Measurements from ENCODE around the gene ALPG. TPM values are rescaled to one million over a fixed set of nuclear protein-coding genes. Genes with fewer than 3 reads are reported as not detected.
"Not testable (repeated sequence)": the region's sequence is repeated elsewhere in the genome, so short reads cannot be mapped to it uniquely, and the experiment has no call there.

Gene ALPG
- under 1 TPM in 2 of 10 donors, not detected in 8; 0.17 to 0.30 TPM for polyA plus RNA-seq (ENCODE audit: insufficient read length in 10 of 10)
- long read RNA-seq, donor 1: 0 reads
- long read RNA-seq, donor 2: 0 reads
- long read RNA-seq, donor 3: 0 reads
- long read RNA-seq, donor 4: 0 reads
- long read RNA-seq, donor 5: 0 reads
- long read RNA-seq, donor 6: 0 reads
- long read RNA-seq, donor 7: 0 reads
- long read RNA-seq, donor 8: 0 reads
- long read RNA-seq, donor 9: 0 reads

DNA sequence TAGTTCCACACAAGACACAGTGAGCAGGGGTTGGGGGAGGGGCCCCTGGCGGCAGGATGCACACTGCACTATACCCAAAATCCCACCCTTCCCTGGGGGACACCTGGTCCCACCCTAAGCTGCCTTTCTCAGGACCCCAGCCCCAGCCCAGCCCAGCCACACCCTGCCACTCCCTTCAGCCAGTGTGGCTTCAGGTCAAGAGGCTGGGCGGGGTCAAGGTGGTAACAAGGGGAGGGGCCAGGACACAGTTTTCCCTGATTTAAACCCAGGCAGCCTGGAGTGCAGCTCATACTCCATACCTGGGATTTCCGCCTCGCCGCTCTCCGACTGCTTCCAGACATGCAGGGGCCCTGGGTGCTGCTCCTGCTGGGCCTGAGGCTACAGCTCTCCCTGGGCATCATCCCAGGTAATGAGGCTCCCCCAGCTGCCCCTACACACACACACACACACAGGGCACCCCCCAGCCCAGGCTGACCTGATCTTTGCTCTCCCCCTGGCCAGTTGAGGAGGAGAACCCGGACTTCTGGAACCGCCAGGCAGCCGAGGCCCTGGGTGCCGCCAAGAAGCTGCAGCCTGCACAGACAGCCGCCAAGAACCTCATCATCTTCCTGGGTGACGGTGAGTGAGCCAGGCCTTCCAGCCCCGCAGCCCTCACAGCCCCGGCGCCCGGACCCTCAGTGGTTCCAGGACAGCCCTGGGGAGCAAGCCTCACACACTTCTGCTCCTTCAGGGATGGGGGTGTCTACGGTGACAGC is at the start of gene ALPG:
Gene ALPG (plus strand): TSS at position 289 of the 755 bp plus-strand sequence. CDS start 51 bp downstream, at position 340.
- no peak for DNase-seq

DNA sequence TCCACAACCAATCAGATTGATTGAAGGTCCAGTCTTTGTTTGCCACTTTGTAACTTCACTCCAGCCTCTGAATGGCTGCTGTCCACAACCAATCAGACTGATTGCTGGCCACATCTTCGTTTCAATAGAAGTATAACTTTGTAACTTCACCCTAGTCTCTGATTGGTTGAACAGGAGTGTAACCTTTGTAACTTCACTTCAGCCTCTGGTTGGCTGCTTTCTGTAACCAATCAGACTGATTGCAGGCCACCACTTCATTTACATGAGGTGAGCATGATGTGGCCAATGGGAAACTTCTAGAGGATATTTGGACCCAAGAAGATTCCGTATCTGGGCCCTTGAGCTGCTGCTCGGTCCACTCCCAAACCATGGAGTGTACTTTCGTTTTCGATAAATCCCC is 45.0 kb upstream of the ALPG start:
- DNase-seq: no peak

DNA sequence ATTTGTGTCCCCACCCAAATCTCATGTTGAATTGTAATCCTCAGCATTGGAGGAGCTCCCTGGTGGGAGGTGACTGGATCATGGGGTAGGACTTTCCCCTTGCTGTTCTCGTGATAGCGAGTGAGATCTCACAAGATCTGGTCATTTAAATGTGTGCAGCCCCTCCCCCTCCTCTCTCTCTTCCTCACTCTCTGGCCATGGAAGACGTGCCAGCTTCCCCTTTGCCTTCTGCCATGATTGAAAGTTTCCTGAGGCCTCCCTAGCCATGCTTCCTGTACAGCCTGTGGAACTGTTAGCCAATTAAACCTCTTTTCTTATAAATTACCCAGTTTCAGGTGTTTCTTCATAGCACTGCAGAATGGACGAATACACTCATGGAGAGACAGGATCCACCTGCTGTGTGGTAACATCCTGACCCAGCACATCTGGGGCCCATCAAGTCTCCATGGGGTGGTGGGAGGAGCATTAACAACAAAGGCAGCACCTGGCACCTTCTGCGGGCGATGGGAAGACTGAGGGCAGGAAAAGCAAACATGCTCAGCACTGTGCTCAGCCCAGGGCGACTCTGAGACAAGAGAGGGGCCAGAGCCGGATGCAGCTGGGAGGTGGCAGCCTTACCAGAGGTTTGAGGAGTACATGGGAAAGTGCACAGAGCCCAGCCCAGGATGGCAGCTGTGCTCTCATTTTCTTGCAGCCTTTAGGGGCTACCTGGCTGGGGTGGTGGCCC is 44.3 kb upstream of the ALPG start:
- DNase-seq: no peak

DNA sequence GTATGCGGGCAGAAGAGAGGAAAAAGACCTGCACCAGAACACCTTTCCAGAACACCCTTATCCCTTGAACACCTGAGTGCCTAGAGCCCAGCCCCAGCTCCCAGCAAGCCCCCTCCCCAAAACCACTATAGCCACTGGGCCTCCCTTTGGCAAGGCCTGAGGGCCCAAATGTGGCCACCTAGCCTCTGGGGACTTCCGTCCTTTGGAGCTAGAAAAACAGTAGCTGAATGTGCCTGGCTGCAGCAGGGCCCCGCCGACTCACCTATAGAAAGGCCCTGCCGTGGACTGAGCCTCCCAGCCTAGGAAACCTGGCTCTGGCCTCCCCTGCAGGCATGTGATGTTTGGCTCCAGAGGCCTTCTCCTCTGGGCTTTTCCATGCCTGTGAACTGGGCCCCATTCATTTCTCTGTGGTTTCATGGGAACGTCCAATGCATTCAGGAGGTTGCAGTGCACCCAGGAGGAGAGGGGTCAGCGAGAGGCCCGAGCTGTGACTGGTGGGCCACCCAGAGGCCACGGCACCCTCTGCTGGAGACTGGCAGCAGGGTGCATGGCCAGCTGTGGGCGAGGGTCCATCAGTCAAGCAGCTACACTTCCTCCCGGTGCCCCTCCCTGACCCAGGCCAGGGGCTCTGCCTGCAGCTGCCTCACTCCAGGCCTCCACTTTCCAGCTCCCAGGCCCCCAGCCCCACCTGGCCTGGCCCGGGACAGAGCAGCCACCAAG is 43.4 kb upstream of the ALPG start:
- DNase-seq: not testable (repeated sequence)

DNA sequence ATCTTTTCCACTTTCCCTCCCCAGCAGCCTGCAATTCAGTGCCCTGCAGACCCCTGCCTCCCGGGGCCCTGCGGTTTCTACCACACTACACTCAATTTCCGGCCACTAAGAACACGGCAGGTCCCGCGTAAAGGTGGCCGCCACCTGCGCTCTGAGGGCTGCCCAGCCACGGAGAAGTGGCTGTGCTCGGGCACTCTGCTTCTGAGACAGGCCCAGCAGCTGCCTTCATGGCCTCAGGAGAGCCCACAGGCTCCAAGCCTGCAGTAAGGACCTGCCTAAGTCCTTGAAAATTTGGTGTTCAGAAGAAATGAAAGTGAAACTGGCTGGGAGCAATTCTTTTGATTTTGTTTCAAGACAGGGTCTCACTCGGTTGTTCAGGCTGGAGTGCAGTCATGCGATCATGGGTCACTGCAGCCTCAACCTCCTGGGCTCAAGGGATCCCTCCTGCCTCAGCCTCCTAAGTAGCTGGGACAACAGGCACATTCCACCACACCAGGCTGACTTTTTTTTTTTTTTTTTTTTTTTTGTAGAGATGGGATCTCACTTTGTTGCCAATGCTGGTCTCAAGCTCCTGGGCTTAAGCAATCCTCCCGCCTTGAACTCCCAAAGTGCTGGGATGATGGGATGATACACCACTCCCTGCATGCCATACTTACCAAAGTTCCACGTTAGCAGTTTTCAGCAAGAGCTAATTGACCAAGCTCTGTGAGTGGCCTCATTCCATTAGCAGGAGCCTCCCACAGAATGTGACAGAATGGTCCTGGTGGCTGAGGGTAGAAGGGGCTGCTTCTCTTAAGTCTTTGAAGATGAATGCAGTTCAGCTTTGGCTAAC is 42.6 kb upstream of the ALPG start:
- no peak for DNase-seq

DNA sequence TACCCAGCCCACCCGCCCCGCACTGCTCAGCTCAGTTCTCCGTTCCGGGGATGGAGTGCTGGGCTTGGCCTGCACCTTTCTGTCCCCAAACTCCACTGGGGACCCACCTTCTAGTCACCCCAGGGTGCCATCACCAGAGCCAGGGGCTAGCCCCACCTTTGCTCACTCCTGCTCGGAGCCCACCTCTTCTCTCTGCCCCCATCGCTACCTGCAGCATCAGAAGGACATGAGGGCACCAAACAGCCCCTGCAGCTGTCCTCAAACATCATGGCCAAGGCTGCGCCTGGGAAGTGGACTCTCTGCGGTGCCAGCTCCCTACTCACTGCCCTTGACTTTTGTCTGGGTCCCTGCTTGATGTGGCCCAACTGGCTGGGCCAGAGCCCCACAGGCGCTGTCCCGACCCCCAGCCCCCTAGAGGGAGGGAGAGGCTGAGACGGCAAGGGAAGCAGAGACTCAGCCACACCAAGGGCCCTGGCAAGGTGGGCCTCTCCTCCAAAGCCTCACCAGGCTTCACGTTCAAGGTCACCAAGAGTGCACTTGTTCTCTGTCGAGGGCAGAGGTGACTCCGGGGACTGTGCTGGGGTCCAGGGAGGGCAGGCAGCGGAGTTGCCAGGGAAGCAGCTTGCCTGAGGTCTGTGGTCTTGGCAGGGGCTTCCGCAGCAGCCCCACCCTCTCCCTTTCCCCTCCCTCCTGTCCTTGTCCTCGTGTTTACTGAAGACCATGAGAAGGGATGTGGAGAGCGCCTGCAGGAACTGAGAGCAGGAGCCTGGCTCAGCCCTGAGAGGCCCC is 41.6 kb upstream of the ALPG start:
- DNase-seq: not testable (repeated sequence)

DNA sequence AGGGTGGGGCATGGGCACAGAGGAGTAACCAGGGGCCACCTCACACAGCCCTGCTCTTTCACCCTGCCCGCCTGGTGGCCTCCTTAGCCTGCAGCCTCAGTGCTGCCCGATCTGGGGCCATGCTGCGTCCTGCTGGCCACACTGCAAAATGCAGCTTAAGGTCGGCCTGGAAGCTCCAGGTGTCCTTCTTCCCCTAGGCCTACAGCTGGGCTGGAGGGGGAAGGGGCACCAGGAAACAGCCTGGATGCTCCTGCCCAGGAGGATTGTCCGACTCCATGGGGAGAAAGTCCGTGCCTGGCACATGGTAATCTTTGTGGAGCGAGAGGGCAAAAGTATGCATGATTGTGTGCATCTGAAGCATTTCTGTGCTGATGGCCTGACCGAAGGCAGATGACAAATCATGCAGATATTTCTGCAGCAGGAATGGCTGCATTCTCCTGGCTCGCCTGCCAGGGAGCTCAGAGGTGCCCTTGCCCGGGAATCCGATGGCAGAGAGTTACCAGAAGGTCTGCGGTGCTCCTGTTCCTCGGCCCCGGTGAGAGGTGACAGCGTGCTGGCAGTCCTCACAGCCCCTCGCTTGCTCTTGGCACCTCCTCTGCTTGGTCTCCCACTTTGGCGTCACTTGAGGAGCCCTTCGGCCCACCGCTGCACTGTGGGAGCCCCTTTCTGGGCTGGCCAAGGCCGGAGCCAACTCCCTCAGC is 40.9 kb upstream of the ALPG start:
- no peak for DNase-seq

DNA sequence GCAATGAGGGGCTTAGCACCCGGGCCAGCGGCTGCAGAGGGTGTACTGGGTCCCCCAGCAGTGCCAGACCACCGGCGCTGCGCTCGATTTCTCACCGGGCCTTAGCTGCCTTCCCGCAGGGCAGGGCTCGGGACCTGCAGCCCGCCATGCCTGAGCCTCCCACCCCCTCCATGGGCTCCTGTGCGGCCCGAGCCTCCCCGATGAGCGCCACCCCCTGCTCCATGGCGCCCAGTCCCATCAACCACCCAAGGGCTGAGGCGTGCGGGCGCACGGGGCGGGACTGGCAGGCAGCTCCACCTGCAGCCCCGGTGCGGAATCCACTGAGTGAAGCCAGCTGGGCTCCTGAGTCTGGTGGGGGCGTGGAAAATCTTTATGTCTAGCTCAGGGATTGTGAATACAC is 40.2 kb upstream of the ALPG start:
- not testable (repeated sequence) for DNase-seq

DNA sequence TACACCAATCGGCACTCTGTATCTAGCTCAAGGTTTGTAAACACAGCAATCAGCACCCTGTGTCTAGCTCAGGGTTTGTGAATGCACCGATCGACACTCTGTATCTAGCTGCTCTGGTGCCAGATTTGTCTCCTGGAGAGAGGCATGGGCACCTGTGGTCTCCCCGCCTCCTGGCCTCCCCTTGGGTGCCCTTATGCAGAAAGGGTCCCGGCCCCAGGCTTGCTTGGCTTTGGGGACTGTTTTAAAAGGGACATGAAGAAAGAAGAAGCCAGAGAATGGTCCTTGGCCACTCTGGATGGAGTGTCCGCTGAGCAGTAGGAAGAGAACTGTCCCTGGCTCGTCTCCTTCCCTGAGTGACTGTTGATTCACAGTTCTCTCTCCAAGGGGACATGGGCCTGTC is 39.6 kb upstream of the ALPG start:
- no peak for DNase-seq

DNA sequence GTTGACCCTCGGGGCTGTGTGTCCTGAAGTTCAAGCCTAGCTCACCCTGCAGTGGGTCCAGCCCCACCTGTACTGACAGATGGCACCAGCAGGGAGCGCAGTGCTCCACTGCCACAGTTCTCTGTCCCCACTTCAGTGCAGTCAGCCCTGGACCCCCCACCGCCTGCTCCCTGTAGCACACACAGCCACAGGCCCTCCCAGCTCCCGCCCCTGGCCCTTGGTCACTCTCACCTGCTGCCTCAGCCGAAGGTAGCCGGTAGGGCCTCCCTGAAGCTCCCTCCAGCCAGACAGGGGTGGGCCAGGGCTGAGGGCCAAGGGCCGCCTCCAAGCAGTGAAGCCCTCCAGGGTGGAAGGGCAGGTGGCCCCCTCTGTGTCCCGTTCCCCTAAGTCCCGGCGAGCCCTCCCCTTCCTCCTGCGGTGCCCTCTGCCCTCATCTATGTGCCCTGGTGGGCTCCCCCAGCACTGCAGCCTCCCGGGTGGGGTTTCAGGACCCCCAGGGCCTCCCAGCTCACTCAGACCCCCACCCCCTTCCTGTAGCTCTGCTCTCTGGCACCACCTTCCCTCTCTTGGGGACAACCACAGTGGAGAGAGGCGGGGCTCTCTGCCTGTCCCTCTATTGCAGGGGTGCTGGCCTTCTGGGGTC is 38.9 kb upstream of the ALPG start:
- no peak for DNase-seq

DNA sequence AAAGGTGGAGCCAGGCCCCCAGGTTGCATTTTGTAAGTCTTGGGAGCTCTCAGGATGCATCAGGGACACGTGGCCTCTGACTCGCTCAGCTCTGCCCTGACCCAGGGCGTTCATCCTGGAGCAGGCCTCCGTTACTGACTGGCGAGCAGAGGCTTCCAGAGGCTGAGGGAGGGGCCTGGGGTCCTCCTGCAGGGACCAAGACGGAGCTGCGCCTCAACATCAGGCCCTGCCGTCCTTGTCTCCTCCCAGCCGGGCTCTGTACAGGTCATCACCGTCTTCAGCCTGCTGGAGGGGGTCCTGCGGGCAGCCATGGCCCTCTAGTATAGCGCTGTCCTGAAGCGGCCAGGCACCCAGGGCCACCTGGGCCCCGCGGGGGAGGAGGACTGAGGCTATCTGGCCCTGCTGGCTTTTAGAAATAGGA is 38.3 kb upstream of the ALPG start:
- DNase-seq: no peak

DNA sequence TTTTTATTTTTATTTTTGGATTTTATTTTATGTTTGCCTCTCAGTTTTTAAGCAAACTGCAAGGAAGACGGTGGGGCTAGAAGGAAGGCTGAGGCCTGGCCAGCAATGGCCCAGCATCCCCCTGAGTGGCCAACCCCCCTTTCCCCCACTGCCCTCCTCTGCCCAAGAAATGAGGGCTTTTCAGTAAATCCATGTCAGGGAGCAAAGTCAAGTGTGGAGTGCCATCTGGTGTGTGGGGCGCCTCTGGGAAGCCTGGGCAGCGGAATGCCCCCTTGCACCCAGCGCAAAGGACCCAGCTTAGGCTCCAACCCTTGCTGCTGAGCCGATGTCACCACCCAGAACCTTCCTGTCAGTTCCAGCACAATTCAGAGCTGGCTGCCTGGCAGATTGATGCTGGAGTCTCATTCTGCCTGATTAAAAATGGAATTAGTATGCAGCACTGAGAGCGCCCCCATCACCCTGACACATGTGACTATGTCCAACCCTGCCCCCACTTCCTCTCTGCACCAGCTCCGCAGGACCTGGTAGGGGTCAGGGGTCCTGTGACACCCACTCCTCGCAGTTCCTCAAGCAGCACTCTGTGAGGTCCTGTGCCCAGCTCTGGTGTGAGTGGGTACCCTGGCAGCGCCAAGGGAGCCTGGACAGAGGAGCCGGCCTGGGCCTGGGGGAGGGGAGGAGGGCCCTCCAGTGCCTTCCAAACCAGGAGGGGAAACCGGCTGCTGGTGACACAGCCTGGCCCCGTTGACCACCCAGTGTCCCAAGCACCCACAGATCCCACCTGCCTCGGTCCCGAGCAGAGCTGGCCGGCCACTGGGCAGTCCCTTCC is 37.3 kb upstream of the ALPG start:
- no peak for DNase-seq

DNA sequence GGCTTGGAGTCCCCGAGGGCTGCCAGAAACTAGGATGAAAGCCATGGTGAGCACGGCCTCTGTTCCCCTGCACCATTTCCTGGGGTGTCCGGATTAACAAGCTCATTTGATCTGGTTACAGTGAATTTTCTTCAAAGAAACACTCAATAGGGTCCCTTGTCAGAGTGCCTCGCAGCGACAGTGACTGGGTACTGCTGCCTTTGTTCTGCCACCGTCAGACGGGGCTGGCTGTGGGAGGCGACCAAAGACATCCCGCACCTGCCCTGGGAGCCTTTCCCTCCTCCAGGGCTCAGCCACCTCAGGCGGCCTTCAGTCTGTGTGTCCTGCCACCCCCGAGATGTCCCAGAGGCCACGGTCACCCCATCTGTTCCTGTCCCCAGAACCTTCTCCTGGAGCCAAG is 36.6 kb upstream of the ALPG start:
- DNase-seq: not testable (repeated sequence)

DNA sequence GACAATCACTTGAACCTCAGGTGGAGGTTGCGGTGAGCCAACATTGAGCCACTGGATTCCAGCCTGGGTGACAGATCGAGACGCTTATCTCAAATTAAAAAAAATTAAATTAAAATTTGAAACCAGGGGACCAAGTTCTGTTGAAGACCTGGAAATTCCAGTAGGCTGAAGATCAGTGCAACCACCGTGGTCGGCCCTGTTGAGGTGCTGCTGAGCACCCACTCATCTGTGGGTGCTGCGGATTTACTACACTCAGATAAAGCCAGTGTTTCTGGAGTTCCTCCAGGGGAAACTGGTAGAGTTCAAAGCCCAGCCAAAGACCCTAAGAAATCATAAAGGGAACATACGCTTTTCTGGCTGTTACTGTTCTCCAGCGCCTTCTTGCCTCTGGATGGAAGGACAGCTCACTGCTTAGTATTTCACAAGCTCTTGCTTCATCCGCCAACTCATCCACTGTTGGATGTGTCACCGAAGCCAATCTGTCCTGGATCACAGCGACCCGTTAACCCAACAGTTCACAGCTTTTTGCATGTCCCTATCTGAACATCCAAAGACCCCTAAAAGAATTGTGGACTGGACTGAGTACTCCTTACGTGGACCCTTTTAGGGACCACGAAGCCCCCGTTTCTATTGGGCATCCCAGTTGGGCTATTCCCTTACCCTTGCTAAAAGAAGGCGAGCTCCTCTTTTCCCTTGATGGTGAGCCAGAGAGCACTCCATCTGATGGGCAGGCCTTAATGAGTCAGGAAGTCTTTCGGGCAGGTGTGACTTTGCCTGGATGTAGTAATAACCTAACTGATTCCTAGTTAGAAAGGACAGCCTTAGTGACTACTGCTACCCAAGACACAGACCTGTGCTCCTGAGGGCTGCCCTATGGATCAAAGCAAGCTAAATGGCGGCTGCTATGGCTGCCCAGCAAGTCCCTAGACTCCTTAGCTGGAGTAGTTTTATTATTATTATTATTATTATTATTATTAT is 34.1 kb upstream of the ALPG start:
- no peak for DNase-seq

DNA sequence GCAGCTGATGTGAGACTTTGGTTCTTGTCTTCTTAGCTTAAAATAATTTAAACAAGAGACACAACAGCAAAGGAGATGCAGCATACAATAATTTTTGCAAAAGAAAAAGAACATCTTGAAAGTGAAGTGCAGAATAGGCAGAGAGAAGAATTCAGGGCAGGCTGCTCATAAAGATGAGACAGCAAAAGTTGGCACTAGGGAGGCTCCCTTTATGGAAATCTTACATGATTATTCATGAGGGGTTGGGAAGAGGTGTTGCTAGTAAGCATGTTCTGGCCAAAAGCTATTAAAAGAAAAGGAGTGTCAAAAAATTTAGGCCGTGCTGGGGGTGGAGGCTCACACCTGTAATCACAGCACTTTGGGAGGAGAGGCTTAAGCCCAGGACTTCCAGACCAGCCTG is 32.3 kb upstream of the ALPG start:
- DNase-seq: no peak

DNA sequence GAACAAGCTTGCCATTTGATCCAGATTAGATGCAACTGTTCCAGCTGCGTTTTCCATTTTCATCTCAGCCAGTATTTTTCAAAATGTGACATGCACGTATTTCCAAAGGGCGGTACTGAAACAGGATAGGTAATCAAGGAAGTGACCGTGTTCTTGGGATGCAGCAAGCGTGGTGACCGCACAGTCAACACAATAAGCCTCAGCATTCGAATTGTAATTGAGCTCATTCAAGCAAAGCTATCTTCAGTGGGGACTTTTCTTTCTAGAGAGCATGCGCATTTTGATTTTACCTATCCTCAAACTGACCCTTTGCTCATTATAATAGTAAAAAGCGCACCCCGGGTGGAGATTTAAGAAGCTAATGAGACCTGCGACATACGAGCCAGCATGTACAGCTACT is 31.5 kb upstream of the ALPG start:
- no peak for DNase-seq

DNA sequence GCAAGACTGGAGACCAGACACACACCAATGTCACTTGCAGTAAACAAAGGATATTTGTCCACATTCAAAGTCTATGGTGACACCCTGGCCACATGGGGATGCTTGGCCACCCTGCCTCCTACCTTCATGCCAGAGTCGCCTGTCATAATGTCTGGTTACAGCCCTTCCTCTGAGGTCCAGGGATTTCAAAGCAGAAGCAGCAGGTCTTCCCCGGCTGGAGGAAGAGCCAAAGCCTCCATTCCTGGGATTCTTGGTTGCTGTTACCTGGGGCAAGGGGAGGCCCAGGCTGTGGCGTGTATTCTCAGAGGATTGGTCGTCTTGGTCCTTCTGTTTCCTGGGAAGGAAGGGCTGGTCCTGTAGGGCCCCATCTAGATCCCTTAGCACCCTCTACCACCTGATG is 30.4 kb upstream of the ALPG start:
- DNase-seq: no peak
